Measurements from ENCODE around the gene TEX22. TPM values are rescaled to one million over a fixed set of nuclear protein-coding genes. Genes with fewer than 3 reads are reported as not detected.

Gene TEX22
- total RNA-seq, 1 donor from 2014 or later, result under 0.01 TPM

DNA sequence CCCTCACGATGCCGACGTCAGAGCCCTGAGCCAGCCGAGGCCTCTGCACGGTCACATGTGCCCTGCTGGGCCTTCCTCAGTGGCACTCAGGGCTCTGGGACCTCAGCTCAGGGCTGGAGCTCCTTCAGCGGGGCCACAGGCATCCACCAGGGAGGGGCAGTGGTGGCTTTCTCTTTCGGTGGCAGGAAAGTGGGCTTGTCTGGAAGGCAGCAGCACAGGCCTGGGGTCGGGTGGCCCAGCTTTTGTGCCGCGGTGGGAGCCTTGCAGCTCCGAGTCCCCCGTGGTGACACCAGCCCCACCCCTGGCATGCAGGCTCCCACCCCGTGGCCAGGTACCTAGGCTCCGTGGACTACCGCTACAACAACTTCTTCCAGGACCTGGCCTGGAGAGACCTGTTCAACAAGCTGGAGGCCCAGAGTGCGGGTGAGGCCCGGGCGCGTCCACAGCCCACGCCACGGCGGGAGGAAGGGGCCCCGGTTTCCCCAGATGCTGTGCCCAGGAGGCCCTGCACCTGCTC, 14.2 kb upstream of the TEX22 start:
- no peak for DNase-seq (ENCODE audit: low read depth in 2 of 2)

DNA sequence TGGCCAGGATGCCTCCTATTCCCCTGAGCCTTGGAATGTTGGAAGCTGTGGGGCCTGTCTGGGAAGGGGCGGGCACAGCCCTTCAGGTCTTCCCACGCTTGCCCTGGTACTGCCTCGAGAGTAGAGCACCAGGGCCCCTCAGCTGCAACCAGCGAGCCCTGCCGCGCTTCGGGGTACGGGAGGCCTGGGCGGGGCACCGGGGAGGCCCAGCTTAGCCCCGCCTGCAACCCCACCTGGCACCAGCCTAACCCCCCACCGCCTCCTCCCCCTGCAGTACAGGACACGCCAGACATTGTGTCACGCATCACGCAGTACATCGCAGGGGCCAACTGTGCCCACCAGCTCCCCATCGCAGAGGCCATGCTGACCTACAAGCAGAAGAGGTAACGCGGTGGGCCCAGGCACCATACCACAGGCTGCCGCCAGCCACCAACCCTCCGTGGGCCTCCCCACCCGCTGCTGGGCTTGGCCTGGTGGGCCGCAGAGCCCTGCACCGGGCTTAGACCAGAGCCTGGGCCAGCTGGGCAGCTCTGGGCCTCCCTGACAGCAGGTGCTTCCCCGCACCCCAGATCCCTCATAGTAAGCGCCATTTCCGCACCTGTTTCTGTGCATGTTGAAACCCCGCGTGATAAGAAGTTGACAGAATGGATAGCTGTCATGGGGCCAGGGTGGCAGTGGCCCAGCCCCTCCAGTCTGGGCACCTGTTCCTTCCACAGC, 13.6 kb upstream of the TEX22 start:
- DNase-seq (ENCODE audit: low read depth in 2 of 2), result no peak

DNA sequence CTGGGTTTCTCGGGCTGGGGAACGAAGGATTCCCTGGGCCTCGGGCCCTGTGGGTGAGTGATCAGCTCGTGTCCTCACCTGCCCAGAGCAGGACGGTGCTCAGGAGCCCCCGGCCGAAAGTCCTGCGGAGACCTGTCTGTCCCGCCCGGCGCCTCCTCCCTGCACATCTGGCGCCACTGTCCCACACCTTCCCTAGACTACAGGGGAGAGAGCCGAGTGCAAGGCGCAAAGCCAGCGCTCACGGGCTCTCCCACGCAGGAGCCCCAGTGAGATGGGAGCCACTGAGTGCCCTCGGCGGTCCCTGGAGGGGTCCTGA, 13.1 kb upstream of the TEX22 start:
- no peak for DNase-seq (ENCODE audit: low read depth in 2 of 2)

GRCh38 chr14:105385698-105386365, 12.5 kb upstream of the TEX22 start:
- no peak for DNase-seq (ENCODE audit: low read depth in 2 of 2)

GRCh38 chr14:105386581-105387529, 11.5 kb upstream of the TEX22 start:
- DNase-seq (ENCODE audit: low read depth in 2 of 2), result no peak

- DNase-seq (ENCODE audit: low read depth in 2 of 2), result no peak
Observed at GRCh38 chr14:105387530-105387922, 10.8 kb upstream of the TEX22 start.

DNA sequence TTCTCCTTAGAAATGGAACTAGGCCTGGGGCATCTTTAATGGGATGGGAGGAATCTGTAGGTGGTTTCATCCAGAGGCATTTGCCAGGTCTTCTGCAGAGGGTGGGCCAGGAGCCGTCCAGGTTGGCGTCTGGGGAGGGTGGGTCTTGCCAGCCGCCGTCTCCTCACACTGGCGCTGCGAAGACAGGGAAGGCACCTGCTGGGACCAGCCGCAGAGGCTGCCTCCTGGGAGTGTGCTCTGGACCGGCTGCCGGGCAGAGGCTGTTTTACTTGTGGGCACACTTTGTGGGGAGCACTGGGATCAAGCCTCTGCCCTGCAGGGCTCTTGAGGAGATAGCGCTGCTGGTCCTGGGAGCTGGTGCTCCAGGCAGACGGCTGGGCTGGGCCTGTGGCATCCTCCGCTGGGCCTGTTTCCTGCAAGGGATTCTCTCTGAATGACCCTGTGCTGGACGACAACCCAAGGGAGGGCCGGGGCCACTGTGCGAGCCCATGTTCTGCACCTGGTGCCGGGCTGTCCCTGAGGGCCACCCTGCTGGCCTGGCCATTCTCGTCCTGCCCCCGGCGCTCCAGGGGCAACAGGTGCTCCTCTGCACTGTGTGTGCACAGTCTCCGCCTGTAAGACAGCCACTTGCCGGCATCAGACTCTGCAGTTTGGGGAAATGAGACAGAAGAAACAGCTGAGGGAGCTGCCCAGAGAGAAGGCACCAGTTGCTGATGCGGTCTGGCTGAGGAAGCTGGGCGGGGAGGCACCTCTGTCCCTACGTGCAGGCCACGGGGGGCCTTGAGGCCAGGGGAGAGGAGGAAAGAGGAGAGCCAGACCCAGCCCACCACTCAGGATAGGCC, 10.0 kb upstream of the TEX22 start:
- no peak for DNase-seq (ENCODE audit: low read depth in 2 of 2)

DNA sequence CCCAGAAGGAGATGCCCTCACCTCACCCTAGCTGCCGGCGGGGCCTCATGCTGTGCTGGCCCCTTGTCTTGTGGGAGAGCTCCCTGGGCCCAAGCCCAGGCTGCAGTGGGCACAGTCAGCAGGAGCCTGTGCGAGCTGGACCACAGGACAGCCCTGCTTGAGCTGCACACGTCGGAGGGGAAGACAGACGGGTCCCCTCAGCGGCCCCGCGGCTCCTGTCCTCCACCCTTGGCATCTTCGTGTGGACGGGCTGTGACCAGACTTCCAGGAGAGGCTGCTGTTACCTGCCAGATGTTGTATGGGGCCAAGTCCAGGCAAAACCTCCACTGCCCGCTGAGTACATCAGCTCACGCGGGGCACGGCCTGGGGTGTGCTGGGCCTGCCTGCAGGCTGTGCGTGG, 9.4 kb upstream of the TEX22 start:
- no peak for DNase-seq (ENCODE audit: low read depth in 2 of 2)

- DNase-seq (ENCODE audit: low read depth in 2 of 2), result no peak
Observed at GRCh38 chr14:105389534-105389933, 8.8 kb upstream of the TEX22 start.

GRCh38 chr14:105389976-105390848, 8.1 kb upstream of the TEX22 start:
- no peak for DNase-seq (ENCODE audit: low read depth in 2 of 2)

DNA sequence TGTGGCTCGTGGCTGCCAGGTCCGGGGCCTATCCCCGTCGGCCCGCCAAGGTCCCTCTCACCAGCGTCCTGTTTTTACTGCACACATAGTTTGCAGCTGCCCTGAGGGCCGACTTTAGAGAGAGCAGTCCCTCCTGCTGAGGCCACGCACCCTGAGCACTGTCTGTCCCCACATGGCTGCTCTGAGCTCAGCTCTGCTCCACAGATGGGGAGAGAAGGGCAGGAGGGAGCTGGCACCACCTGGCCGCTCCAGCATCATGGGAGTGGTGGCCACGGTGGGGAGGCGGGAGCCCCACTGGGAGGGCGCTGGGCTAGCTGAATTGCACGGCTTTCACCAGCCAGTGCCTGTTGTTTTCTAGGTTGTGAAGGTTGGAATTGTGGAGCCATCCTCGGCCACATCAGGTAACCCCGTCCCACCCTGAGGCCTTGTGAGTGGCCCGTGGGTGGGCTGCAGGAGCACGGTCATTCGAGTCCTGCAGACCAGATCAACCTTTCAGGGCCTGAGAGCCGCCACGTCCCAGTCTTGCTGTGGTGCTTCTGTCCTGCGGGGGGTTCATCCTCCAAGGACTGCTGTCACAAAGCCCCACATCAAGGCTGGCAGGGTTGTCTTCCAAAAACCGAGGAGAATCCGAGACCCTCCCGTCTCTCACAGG, 7.4 kb upstream of the TEX22 start:
- no peak for DNase-seq (ENCODE audit: low read depth in 2 of 2)

GRCh38 chr14:105391541-105391940, 6.8 kb upstream of the TEX22 start:
- DNase-seq (ENCODE audit: low read depth in 2 of 2), result no peak

DNA sequence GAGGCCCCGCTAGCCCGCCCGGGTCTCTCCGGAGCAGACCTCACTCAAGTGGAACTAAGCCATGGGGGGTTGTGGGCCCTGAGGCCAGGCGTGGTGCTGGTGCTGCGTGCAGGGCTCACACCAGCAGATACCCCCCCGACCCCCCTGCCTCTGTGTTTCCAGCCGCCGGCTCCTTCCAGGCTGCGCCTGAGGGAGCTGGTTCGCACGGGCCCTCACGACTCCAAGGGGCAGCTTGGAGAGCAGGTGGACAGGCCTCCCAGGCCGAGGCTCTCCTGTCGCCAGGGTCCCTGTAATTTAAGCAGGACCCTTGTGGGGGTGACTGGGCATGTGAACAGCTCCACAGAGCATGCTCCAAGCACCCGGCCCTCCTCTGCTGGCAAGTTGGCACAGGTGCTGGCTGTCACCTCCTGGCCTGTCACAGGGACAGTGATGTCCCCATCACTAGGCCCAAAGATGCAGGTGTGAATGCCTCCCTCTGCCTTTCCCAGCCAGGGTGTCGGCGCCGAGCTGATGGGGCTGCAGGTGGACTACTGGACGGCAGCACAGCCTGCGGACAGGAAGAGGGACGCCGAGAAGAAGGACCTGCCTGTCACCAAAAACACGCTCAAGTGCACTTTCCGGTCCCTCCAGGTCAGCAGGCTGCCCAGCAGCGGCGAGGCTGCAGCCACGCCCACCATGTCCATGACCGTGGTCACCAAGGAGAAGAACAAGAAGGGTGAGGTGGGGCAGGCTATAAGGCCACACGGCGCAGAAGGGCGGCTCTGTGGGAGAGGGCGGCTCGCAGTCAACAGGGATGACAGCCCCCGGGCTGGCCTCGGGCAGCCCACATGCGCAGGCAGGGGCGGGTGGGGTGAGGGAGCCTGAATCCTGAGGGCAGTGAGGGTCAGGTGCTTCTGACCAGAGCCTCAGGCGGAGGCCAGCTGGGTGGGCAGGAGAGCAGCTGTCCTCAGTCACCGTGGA, 5.9 kb upstream of the TEX22 start:
- DNase-seq (ENCODE audit: low read depth in 2 of 2), result no peak

DNA sequence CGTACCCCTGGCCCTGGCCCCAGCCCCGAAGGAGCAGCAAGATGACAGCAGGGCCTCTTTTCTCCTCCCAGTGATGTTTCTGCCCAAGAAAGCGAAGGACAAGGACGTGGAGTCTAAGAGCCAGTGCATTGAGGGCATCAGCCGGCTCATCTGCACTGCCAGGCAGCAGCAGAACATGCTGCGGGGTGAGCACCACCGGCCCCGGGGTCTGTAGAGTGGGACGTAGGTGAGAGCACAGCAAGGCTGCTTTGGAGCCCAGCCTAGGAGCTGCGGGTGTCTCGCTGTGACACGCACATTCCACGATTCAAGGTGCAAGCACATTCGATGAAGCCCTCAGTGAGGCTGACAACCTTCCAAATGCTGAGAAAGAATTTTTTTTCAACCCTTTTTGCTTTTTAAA, 5.2 kb upstream of the TEX22 start:
- no peak for DNase-seq (ENCODE audit: low read depth in 2 of 2)

DNA sequence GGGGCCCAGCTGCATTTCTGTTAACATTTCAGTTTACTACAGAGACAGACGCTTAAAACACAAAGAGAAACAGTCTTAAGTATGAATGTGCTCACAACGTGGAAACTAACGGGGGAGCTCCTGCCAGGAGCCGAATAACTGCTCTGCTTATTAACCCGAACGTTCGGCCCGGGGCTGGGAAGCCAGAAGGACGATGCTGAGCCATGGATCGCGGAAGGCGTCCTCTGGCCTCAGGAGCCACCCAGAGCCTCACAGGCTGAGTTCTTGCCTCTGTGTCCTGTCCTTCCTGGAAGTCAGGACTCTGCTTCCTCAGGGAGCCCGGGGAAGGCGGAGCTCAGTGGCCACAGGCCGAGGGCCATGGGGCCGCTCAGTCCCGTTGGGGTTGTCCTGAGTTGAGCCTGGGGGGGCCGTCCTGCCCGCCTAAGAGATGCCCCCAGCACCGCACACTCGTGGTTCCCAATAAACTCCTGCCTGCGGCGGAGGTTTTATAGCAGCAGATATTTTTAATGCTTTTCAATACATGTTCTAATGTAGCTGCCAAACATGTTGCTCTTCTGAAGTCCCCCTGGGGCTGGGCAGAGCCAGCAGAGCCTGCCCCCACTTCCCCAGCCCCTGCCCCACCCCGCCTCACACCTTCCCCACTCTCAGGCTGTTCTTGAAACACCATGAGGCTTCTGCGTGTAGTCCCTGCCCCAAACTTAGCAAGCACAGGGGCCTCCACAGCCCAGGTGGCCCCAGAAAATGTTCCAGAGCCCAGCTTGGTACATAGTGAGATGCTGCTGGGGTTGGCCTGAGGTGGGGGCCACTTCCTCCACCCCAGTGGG, 3.4 kb upstream of the TEX22 start:
- DNase-seq (ENCODE audit: low read depth in 2 of 2), result no peak

DNA sequence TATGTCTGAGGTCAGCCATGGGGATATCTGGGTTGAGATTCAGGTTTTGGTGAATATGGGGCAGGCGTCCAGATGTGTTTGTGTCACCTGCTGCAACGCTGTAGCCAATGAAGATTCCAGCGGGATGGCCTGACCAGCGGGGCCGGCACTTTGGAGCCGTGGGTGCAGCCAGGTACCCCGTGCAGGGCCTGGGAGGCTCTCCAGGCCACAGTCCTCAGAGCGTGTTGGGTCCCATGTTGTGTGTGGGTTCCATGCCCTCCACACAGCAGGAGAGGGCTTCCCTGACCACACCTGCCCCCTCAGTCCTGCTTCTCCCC, 2.8 kb upstream of the TEX22 start:
- DNase-seq (ENCODE audit: low read depth in 2 of 2), result no peak

DNA sequence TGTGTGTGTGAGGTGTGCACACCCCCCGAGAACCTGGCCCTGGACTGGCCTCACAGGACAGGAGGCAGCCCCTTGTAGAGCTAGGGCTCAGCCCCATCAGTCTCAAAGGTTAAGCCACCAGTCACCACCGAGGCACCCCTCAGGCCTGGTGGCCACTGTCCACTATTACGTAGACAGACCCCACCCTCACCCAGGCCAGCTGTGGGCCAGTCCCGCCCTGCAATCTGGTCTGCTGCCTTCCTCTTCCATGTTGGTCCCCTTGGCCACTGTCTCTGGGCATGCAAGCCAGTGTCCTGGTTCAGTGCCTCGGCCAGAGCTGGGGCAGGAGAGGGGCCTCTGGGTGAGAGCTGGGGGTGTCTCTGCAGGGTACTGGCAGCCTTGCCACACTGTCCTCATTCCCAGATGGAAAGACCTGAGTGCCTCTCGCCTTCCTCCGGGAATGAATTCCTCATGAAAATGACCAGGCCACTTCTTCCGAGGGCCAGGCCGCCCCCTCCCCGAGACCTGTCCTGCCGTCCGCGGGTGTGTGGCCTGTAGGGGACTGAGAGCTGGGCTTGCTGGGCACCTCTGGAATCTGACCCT, 897 bp upstream of the TEX22 start:
- no peak for DNase-seq (ENCODE audit: low read depth in 2 of 2)

Data from dermis microvascular lymphatic vessel endothelial cell (primary cell).